Measurements from ENCODE around the gene ZNF177.
"Not testable (repeated sequence)": the region's sequence is repeated elsewhere in the genome, so short reads cannot be mapped to it uniquely, and the experiment has no call there.

DNA sequence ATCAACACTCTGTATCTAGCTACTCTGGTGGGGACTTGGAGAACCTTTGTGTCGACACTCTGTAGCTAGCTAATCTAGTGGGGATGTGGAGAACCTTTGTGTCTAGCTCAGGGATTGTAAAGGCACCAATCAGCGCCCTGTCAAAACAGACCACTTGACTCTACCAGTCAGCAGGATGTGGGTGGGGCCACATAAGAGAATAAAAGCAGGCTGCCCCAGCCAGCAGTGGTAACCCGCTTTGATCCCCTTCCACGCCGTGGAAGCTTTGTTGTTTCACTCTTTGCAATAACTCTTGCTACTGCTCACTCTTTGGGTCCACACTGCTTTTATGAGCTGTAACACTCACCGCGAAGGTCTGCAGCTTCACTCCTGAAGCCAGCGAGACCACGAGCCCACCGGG, 40.6 kb upstream of the ZNF177 start:
- TF ChIP-seq CTCF (conservative IDR thresholded peaks at IDR 0.05); ZFX (IDR thresholded peaks at IDR 0.05): not testable (repeated sequence)
